Measurements from ENCODE around the gene DAB2IP.

DAB2IP gene

GRCh38 chr9:121818016-121818661 lies 166.7 kb downstream of the DAB2IP start:
- no peak for DNase-seq (ENCODE audit: low read depth)

- DNase-seq (ENCODE audit: low read depth): no peak
These were observed 167.5 kb downstream of the DAB2IP start for GRCh38 chr9:121818841-121819427.

- DNase-seq (ENCODE audit: low read depth): no peak
These were observed 168.2 kb downstream of the DAB2IP start for GRCh38 chr9:121819428-121820231.

DNA sequence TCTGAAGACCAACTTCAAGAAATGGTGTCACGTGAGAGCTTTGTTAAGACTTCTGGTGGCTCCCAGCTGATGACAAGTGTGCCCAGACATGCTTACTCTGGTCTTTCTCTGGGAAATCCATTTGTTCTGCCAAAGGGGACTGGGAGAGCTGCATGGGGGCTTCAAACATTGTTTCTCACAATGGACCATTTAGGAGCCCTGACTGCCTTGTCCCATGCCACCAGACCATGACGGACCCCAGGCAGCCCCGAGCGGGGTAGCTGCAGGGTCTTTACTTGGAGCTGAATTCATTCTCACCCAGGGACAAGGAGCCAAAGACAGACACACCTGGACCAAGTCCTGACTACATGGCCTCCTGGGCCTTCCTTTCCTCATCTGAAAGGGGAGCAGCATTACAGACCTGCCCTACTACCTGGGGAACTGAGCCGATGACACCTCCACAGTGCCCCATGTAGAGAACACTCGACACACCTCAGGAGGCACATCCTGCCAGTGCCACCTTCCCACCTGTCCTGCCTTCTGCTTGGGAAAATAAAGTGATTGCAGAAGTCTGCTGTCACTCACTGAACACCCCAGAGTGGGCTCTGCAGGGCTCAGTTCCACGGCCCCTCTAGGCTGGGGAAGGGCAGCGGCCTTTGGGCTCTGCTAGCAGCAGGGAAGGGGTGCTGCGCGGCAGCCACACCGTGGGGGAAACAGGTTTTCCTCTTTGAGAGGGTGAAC lies 169.0 kb downstream of the DAB2IP start:
- DNase-seq (ENCODE audit: low read depth): no peak

DNA sequence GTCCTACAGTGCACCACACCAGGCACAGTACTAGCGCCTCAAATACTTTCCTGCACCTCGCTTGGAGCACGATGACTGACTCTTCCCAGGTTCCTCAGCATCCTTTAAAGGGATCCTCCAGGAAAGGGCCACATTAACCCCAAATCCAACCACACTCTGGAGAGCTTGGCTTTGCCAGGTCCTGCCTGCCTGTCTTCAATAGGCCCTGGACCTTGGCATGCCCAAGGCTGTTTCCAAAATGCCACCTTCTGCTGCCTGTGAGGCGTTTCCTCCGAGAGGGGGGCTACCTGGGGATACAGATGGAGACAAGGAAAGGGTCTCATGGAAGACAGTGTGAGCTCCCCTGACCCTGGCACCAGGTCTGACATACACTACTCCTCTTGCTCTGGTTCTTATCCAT lies 169.9 kb downstream of the DAB2IP start:
- DNase-seq (ENCODE audit: low read depth): no peak

DNA sequence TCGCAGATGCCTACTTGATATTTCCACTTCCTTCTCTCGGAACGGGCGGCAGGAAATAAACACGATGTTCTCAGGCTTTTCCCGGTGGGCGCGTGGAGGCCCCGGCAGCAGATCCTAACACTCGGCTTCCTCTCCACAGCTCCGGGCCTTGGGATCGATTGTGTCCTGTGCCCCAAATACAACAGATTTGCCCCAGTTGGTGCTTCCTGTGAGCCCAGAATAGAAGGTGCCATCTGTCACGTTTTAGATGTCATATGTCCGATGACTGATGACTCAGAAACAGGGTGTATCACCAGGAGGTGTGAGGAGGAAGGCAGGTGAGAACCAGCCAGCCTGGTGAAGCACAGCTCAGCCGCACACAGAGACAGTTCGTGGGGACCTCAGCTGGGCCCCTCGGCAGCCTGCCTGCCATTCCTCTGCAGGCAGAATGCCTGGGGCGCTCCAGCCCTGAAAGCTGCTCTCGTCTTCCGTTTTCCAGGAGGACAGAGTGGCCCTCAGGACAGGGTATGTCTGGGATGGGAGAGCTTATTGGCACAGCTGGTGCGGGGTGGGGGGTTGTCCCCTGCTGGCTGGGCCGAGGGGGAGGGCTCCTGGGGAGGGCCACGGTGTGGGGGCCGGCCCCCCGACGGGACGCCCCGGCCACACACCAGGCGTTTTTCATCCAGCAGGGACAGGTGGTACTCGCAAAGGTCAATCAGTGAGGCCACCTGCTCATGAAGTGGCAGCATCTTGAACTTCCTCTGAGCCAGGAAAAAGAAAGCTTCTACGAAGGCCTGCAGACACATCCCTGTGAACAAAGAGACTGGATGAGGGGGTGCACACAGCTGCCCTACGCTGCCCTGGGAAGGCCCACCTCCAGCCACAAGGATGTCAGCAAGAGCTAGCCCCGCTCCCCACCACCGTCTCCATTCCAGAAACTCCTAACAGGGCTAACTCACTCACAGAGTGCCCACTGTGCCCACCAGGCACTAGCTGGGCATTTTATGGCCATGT lies 171.0 kb downstream of the DAB2IP start:
- DNase-seq (ENCODE audit: low read depth): no peak

DNA sequence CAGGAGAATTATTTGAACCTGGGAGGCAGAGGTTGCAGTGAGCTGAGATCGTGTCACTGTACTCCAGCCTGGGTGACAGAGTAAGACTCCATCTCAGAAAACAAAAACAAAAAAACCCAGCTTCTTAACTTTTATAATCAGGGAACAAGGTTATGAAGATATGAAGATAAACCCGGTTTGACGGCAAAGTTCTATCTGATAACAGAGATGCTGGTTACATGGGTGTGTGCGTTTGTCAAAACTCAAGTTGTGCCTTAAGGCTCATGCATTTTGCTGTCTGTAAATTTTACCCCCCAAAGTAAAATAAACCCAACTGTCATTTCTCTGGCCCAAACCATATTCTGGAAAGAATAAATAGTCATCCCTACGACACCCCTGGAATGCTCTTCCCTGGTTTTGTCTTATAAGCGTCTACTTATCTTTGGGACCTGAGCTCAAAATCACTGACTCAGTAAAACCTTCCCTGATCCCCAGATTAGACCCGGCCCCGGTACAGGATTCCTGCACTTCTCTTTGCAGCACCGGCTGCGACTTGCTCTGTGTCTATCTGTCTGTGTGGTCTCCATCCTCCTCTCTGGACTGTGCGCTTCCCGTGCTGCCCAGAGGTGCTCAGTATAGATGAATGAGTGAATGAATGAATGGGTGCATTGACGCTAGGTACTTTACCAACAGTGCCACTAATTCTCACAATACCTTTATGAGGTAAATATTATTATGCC lies 172.2 kb downstream of the DAB2IP start:
- no peak for DNase-seq (ENCODE audit: low read depth)

DNA sequence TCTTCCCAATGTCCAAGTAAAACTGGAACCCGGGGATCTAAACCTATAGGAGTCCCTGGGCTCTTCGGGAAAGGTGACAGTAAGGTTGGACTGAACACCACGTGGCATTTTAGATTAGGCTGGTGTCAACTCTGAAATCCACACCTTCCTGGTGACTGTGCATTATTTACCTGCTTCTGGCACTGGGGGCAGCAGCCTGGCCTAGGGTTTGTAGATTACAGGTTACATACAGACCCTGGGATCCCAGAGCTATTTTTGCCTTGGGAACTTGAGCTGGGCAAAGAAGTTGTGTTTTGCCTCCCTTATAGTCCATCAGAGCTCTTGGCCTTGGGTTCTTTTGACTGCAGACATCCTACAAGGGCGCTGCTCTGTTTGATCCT lies 173.2 kb downstream of the DAB2IP start:
- DNase-seq (ENCODE audit: low read depth): no peak

GRCh38 chr9:121825031-121825691 lies 173.7 kb downstream of the DAB2IP start:
- DNase-seq (ENCODE audit: low read depth): no peak

DNA sequence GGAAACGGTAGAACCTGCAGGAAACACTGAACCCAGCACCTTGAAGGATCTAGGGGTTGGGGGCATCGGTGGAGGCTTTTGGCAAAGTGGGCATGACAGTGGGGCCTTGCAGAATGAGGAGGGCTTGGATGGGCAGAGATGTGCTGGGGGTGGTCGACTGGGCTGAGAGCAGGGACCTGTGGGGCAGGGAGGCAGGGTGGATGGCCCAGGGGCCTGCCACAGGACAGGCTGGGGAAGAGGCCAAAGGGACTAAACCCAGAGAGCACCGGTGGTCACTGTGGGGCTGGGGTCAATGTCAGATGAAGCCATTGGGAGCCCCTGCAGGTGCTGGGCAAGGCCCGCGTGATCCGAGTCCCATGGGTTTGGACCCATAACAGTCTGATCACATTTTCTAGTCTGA lies 175.3 kb downstream of the DAB2IP start:
- no peak for DNase-seq (ENCODE audit: low read depth)

GRCh38 chr9:121827251-121827967 lies 176.0 kb downstream of the DAB2IP start:
- no peak for DNase-seq (ENCODE audit: low read depth)

- DNase-seq (ENCODE audit: low read depth): no peak
These were observed 179.2 kb downstream of the DAB2IP start for GRCh38 chr9:121830441-121831140.

DNA sequence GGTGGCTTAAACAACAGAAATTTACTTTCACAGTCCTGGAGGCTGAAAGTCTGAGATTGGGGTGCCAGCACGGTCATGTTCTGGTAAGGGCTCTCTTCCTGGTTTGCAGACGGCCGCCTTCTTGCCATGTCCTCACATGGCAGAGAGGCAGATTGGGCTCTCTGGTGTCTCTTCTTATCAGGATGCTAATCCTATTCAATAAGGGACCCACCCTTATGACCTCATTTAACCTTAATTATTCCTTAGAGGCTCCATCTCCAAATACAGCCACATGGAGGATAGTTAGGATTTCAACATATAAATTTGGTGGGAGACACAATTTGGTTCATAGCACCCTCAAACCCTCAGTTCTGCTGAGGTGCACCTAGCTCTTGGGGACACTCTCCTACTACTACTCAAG lies 180.4 kb downstream of the DAB2IP start:
- no peak for DNase-seq (ENCODE audit: low read depth)

GRCh38 chr9:121833061-121833460 lies 181.6 kb downstream of the DAB2IP start:
- DNase-seq (ENCODE audit: low read depth): no peak

Measured in T follicular helper cell (primary cell).